Transverse colon (tissue), 4 donors: ENCODE data around the gene STXBP5. TPM values are rescaled to one million over a fixed set of nuclear protein-coding genes. Genes with fewer than 3 reads are reported as not detected.

Experiments
- DNase-seq: peaks from one replicate; pipeline ENCODE4 v3.0.0-alpha.2; 2019
- H3K27ac ChIP-seq, 4 donors: fragments of 200-600 bp; sonication (generic); 2 replicates each; pipeline ENCODE4 v1.5.1; 2016 to 2018; ENCODE audit warnings: inconsistent platforms in 4 of 4
- H3K27me3 ChIP-seq: fragments of 200-600 bp; sonication (generic); 2 replicates; pipeline ENCODE4 v1.5.1; 2017; ENCODE audit warnings: inconsistent platforms
- H3K36me3 ChIP-seq, 4 donors: fragments of 200-600 bp; sonication (generic); 2 replicates each; pipeline ENCODE4 v1.5.1; 2017 to 2019; ENCODE audit warnings: inconsistent platforms in 4 of 4
- H3K4me1 ChIP-seq, 4 donors: fragments of 200-600 bp; sonication (generic); 2 replicates each; pipeline ENCODE4 v1.5.1; 2017 to 2020; ENCODE audit warnings: inconsistent platforms in 4 of 4
- H3K4me3 ChIP-seq, 4 donors: fragments of 200-600 bp; sonication (generic); 1 replicate in 1 of 4; 2 replicates in 3 of 4; pipeline versions ENCODE4 v1.5.1 to v1.6.1; 2017 to 2019; ENCODE audit warnings: inconsistent platforms in 4 of 4
- H3K9me3 ChIP-seq, 2 donors: fragments of 200-600 bp; sonication (generic); 2 replicates each; pipeline ENCODE4 v1.5.1; 2017 to 2019; ENCODE audit warnings: inconsistent platforms in 2 of 2
- CTCF ChIP-seq, 5 experiments: fragments of 200-600 bp in 3 of 5; fragments of 450-650 bp in 2 of 5; sonication (generic) in 3 of 5; IDR thresholded peaks; 1 replicate in 2 of 5; 2 replicates in 3 of 5; pipeline ENCODE4 v1.5.1; 2016 to 2017; ENCODE audit warnings: antibody characterized with exemption in 5 of 5, inconsistent platforms in 3 of 5, mild to moderate bottlenecking in 2 of 5, moderate library complexity in 1 of 5
- EP300 ChIP-seq: sonication (generic); formaldehyde crosslinking; IDR thresholded peaks from one replicate; pipeline ENCODE4 v1.6.1; 2017; ENCODE audit warnings: antibody characterized with exemption, low read depth
- POLR2A ChIP-seq: fragments of 450-650 bp; IDR thresholded peaks from one replicate; pipeline ENCODE4 v1.6.1; 2016; ENCODE audit warnings: antibody characterized with exemption, mild to moderate bottlenecking, moderate library complexity
- POLR2AphosphoS5 ChIP-seq, 3 donors: sonication (generic); formaldehyde crosslinking; IDR thresholded peaks; one replicate each; pipeline ENCODE4 v1.6.1; 2016; ENCODE audit warnings: antibody characterized with exemption in 3 of 3
- WGBS, 2 donors: methylation state at CpG; one replicate each; pipeline ENCODE4 v1.1.5; 2018; ENCODE audit warnings: low coverage in 1 of 2; 5-methylcytosine and 5-hydroxymethylcytosine counted together
- in situ Hi-C, 4 donors: fragments of 200-750 bp; cut with MboI; loops; one replicate each; pipeline versions ENCODE4 v1.15.0 to v1.15.1; 2017; ENCODE audit warnings: low sequenced_read_pairs in 3 of 4, low pct_ligation_motif_present in 1 of 4, low pct_unique_long_range_greater_than_20kb in 1 of 4
- intact Hi-C: fragments of 100-400 bp; cut with DNase I; formaldehyde crosslinking; loops from one replicate; pipeline ENCODE4 v1.15.1; 2023; ENCODE audit warnings: low total_unique reads
- total RNA-seq, 4 donors: library from RNA; depleted of rRNA; stranded (reverse); fragments of >200 nt; gene quantifications; one replicate each; pipeline ENCODE4 v1.1.0, GENCODE V29; 2016

STXBP5 gene
- total RNA-seq, 4 donors from 2014 or later, result 58.7 to 99.5 (median 85.0) TPM

- H3K27ac ChIP-seq, result no peak overlapping the region
- no peak for TF ChIP-seq POLR2AphosphoS5 (IDR thresholded peaks at IDR 0.05)
- H3K4me1 ChIP-seq, result no peaks in the 10 kb centered on the region
- H3K36me3 ChIP-seq, result no peaks in the 10 kb centered on the region
- H3K4me3 ChIP-seq, result no peak overlapping the region
- intact Hi-C loops, result no loop called here
- DNase-seq, result no peak
- no peaks in the 10 kb centered on the region for H3K9me3 ChIP-seq
- in situ Hi-C loops, result no loop called here
- H3K27me3 ChIP-seq, result no peaks in the 10 kb centered on the region
Measured at GRCh38 chr6:147178355-147178754, 25.9 kb upstream of the STXBP5 start.

DNA sequence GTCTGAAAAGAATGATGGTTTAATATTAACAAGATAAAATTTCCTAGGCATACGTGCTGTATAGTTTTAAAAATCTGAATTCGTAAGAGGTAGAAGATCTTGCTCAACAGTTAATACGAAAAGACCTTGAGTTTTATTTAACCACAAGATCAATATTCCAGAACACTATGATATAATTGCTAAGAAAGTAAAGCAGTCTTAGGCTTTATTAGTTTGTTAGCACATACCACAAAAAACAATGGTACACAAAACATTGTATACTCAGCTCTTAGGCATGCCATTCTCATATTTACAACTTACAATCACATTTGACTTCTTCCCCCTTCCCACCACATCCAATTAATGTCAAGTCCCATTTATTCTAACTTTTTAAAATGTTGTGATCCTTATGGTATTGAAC is 24.4 kb upstream of the STXBP5 start:
- TF ChIP-seq POLR2A (no peak), CTCF (IDR thresholded peaks at IDR 0.05) (no peak), EP300 (no peak), POLR2AphosphoS5 (IDR thresholded peaks at IDR 0.05) (no peak)
- in situ Hi-C loops, result no loop called here
- 75 to 87% methylated on average over 3 of the region's 3 CpGs for WGBS, 2 donors
- DNase-seq, result no peak
- intact Hi-C loops, result no loop called here
- H3K27me3 ChIP-seq, result no peaks in the 10 kb centered on the region
- no peak overlapping the region for H3K4me3 ChIP-seq
- no peak overlapping the region for H3K27ac ChIP-seq
- no peaks in the 10 kb centered on the region for H3K9me3 ChIP-seq
- H3K36me3 ChIP-seq, result no peaks in the 10 kb centered on the region
- H3K4me1 ChIP-seq, result no peaks in the 10 kb centered on the region

GRCh38 chr6:147180926-147181325 is 23.3 kb upstream of the STXBP5 start:
- DNase-seq, result no peak
- intact Hi-C loops (no loop called here), in situ Hi-C loops (no loop called here)
- TF ChIP-seq POLR2AphosphoS5 (IDR thresholded peaks at IDR 0.05), result no peak
- no peak for TF ChIP-seq EP300
- no peak for TF ChIP-seq POLR2A
- TF ChIP-seq CTCF (IDR thresholded peaks at IDR 0.05), result no peak
- Histone ChIP-seq H3K4me1 (no peaks in the 10 kb centered on the region), H3K27me3 (no peaks in the 10 kb centered on the region), H3K4me3 (no peak overlapping the region), H3K9me3 (no peaks in the 10 kb centered on the region), H3K36me3 (no peaks in the 10 kb centered on the region), H3K27ac (no peak overlapping the region)
- WGBS, 2 donors, result 81 to 90% methylated on average over 7 of the region's 7 CpGs

- Histone ChIP-seq H3K27ac (no peak overlapping the region), H3K27me3 (no peaks in the 10 kb centered on the region), H3K4me1 (no peaks in the 10 kb centered on the region), H3K9me3 (no peaks in the 10 kb centered on the region), H3K4me3 (no peak overlapping the region), H3K36me3 (no peaks in the 10 kb centered on the region)
- 86 to 88% methylated on average over 1 of the region's 1 CpG for WGBS, 2 donors
- intact Hi-C loops, result no loop called here
- DNase-seq, result no peak
- in situ Hi-C loops, result no loop called here
- no peak for TF ChIP-seq POLR2AphosphoS5 (IDR thresholded peaks at IDR 0.05)
- no peak for TF ChIP-seq POLR2A
- no peak for TF ChIP-seq EP300
- no peak for TF ChIP-seq CTCF (IDR thresholded peaks at IDR 0.05)
Measured at GRCh38 chr6:147184379-147184778, 19.8 kb upstream of the STXBP5 start.

DNA sequence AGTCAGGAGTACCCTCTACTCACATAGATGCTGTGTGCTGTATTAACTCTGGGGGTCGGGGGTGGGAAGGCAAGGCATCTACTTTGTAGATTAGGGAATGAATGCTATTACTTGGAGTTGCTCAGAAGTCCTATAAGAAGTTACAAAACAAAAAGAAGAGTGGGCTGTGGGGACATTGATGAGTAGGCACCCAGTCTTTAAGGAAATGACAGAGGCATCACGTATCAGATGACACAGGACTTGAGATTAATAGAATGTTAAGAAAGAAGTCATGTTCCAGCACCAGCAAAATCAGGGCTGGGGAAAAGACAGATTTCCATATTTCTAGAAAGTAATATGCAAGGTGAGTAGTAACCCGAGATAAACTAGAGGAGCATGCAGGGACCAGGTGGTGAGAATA is 19.0 kb upstream of the STXBP5 start:
- H3K4me3 ChIP-seq, result no peak overlapping the region
- no peaks in the 10 kb centered on the region for H3K4me1 ChIP-seq
- DNase-seq, result no peak
- H3K36me3 ChIP-seq, result no peaks in the 10 kb centered on the region
- in situ Hi-C loops, result no loop called here
- no peak overlapping the region for H3K27ac ChIP-seq
- WGBS, 2 donors, result 82 to 85% methylated on average over 3 of the region's 3 CpGs
- intact Hi-C loops, result no loop called here
- H3K9me3 ChIP-seq, result no peaks in the 10 kb centered on the region
- TF ChIP-seq CTCF (IDR thresholded peaks at IDR 0.05), result no peak
- no peak for TF ChIP-seq POLR2A
- TF ChIP-seq EP300, result no peak
- H3K27me3 ChIP-seq, result no peaks in the 10 kb centered on the region
